GM10266 (cell line): ENCODE data around the gene SLC9B2.

ENCODE experiments used
- DNase-seq: peaks from one replicate; pipeline ENCODE4 v3.0.0; 2012; ENCODE audit errors: extremely low spot score
- CTCF ChIP-seq: IDR thresholded peaks from 2 replicates; pipeline ENCODE4 v1.5.1; 2012; ENCODE audit warnings: mild to moderate bottlenecking, low read depth; ENCODE audit not compliant: control insufficient read depth, insufficient read depth; ENCODE audit errors: missing control alignments

The SLC9B2 gene

GRCh38 chr4:103075894-103076746 is 441 bp downstream of the SLC9B2 start:
- DNase-seq: peak; percentile 59
- TF ChIP-seq CTCF: no peak

GRCh38 chr4:103075435-103075893 is 1.1 kb downstream of the SLC9B2 start:
- peak; percentile 18 for DNase-seq
- no peak for TF ChIP-seq CTCF

GRCh38 chr4:103074744-103075434 is 1.7 kb downstream of the SLC9B2 start:
- peak; percentile 25 for DNase-seq

GRCh38 chr4:103073792-103074438 is 2.6 kb downstream of the SLC9B2 start:
- TF ChIP-seq CTCF: no peak
- no peak for DNase-seq

More at GRCh38 chr4:103074744-103075434, 1.7 kb downstream of the SLC9B2 start:
- no peak for TF ChIP-seq CTCF

GRCh38 chr4:103067841-103068547 is 8.6 kb downstream of the SLC9B2 start:
- DNase-seq: no peak
- no peak for TF ChIP-seq CTCF

GRCh38 chr4:103060453-103061148 is 16.0 kb downstream of the SLC9B2 start:
- no peak for TF ChIP-seq CTCF
- DNase-seq: no peak
